WTC11 (cell line): Measurements from ENCODE around the gene TNFSF4. TPM values are rescaled to one million over a fixed set of nuclear protein-coding genes. Genes with fewer than 3 reads are reported as not detected.

Experiments used
- ATAC-seq: fragments of 200-7000 bp; cut with Tn5 transposase; 2 replicates; pipeline ENCODE4 v1.10.0; 2021; ENCODE audit warnings: mild to moderate bottlenecking, moderate library complexity
- CTCF ChIA-PET: fragments of 300-600 bp; sonication (Branson Sonifier 250); formaldehyde crosslinking; loops from one replicate; lab custom pipeline; 2021; ENCODE audit warnings: antibody characterized with exemption; lab: Charles Lee
- POLR2A ChIA-PET: fragments of 350-600 bp; sonication (Branson Sonifier 250); formaldehyde crosslinking; loops from one replicate; lab custom pipeline; 2021; ENCODE audit warnings: antibody characterized with exemption; lab: Charles Lee
- DNase-seq: peaks from one replicate; pipeline ENCODE4 v3.0.0; 2021; ENCODE audit warnings: low spot score
- H3K27ac Mint-ChIP-seq: 2 replicates; pipeline ENCODE4 v1.8.0; 2021; ENCODE audit warnings: mixed read lengths
- H3K27me3 Mint-ChIP-seq: 2 replicates; pipeline ENCODE4 v1.8.0; 2021; ENCODE audit warnings: low read depth, mild to moderate bottlenecking, moderate library complexity, mixed read lengths
- H3K36me3 Mint-ChIP-seq: 2 replicates; pipeline ENCODE4 v1.8.0; 2021; ENCODE audit warnings: mixed read lengths
- H3K4me1 Mint-ChIP-seq: 2 replicates; pipeline ENCODE4 v1.8.0; 2022; ENCODE audit warnings: mixed read lengths
- H3K4me3 Mint-ChIP-seq: 2 replicates; pipeline ENCODE4 v1.8.0; 2021; ENCODE audit warnings: mild to moderate bottlenecking, moderate library complexity, mixed read lengths
- H3K9me3 Mint-ChIP-seq: 2 replicates; pipeline ENCODE4 v1.8.0; 2021; ENCODE audit warnings: mixed read lengths
- ETV6 ChIP-seq: sonication (generic); formaldehyde crosslinking; IDR thresholded peaks from 2 replicates; pipeline ENCODE4 v1.8.1; 2022; ENCODE audit warnings: mild to moderate bottlenecking, missing genetic modification reagents
- FOXK1 ChIP-seq: sonication (generic); formaldehyde crosslinking; IDR thresholded peaks from 2 replicates; pipeline ENCODE4 v1.8.0; 2022; ENCODE audit warnings: mild to moderate bottlenecking, moderate library complexity, missing genetic modification reagents
- FOXP1 ChIP-seq: sonication (generic); formaldehyde crosslinking; IDR thresholded peaks from 2 replicates; pipeline ENCODE4 v1.8.0; 2022; ENCODE audit warnings: missing genetic modification reagents, mild to moderate bottlenecking, moderate library complexity, borderline replicate concordance
- GABPB1 ChIP-seq: sonication (generic); formaldehyde crosslinking; IDR thresholded peaks from 2 replicates; pipeline ENCODE4 v1.8.1; 2023; ENCODE audit warnings: mild to moderate bottlenecking, missing genetic modification reagents
- GRHL2 ChIP-seq: fragments of 250-450 bp; sonication (Bioruptor Pico); IDR thresholded peaks from 2 replicates; pipeline ENCODE4 v1.8.0; 2022; ENCODE audit warnings: mild to moderate bottlenecking, moderate library complexity; ENCODE audit not compliant: insufficient replicate concordance, severe bottlenecking
- HMGA2 ChIP-seq: fragments of 250-450 bp; sonication (Bioruptor Pico); IDR thresholded peaks from 2 replicates; pipeline ENCODE4 v1.4.0; 2021; ENCODE audit warnings: mild to moderate bottlenecking, moderate library complexity
- JAZF1 ChIP-seq: fragments of 250-450 bp; sonication (Bioruptor Pico); IDR thresholded peaks from 2 replicates; pipeline ENCODE4 v1.9.0; 2021; ENCODE audit warnings: moderate library complexity, mild to moderate bottlenecking, inconsistent platforms
- MAX ChIP-seq: sonication (generic); formaldehyde crosslinking; IDR thresholded peaks from 2 replicates; pipeline ENCODE4 v1.8.0; 2022; ENCODE audit warnings: mild to moderate bottlenecking, missing genetic modification reagents
- MYBL2 ChIP-seq: sonication (generic); formaldehyde crosslinking; IDR thresholded peaks from 2 replicates; pipeline ENCODE4 v1.8.1; 2023; ENCODE audit warnings: mild to moderate bottlenecking, moderate library complexity, missing genetic modification reagents
- NR1H2 ChIP-seq: sonication (generic); formaldehyde crosslinking; IDR thresholded peaks from 2 replicates; pipeline ENCODE4 v1.9.0; 2021; ENCODE audit warnings: mild to moderate bottlenecking, moderate library complexity, missing genetic modification reagents
- PRRX2 ChIP-seq: fragments of 250-450 bp; sonication (Bioruptor Pico); IDR thresholded peaks from 2 replicates; pipeline ENCODE4 v1.8.0; 2021; ENCODE audit warnings: mild to moderate bottlenecking
- RELA ChIP-seq: sonication (generic); formaldehyde crosslinking; IDR thresholded peaks from 2 replicates; pipeline ENCODE4 v1.8.1; 2022; ENCODE audit warnings: missing genetic modification reagents, mild to moderate bottlenecking, borderline replicate concordance
- SMAD4 ChIP-seq: sonication (generic); formaldehyde crosslinking; IDR thresholded peaks from 2 replicates; pipeline ENCODE4 v1.8.0; 2022; ENCODE audit warnings: mild to moderate bottlenecking, missing genetic modification reagents
- TCF7 ChIP-seq: sonication (generic); formaldehyde crosslinking; IDR thresholded peaks from 2 replicates; pipeline ENCODE4 v1.8.0; 2022; ENCODE audit warnings: mild to moderate bottlenecking, low read depth, missing genetic modification reagents, moderate library complexity
- ZBTB21 ChIP-seq: sonication (generic); formaldehyde crosslinking; IDR thresholded peaks from 2 replicates; pipeline ENCODE4 v1.8.1; 2023; ENCODE audit warnings: mild to moderate bottlenecking, missing genetic modification reagents, borderline replicate concordance
- ZBTB43 ChIP-seq: sonication (generic); formaldehyde crosslinking; IDR thresholded peaks from 2 replicates; pipeline ENCODE4 v1.8.1; 2023; ENCODE audit warnings: mild to moderate bottlenecking, missing genetic modification reagents
- ZNF232 ChIP-seq: sonication (generic); formaldehyde crosslinking; IDR thresholded peaks from 2 replicates; pipeline ENCODE4 v1.8.0; 2022; ENCODE audit warnings: mild to moderate bottlenecking, missing genetic modification reagents
- ZNF396 ChIP-seq: fragments of 250-450 bp; sonication (Bioruptor Pico); IDR thresholded peaks from 2 replicates; pipeline ENCODE4 v1.8.0; 2021; ENCODE audit warnings: mild to moderate bottlenecking, moderate library complexity, borderline replicate concordance
- ZNF416 ChIP-seq: fragments of 250-450 bp; sonication (Bioruptor Pico); IDR thresholded peaks from 2 replicates; pipeline ENCODE4 v1.9.0; 2021; ENCODE audit warnings: mild to moderate bottlenecking, inconsistent platforms
- ZNF423 ChIP-seq: fragments of 250-450 bp; sonication (Bioruptor Pico); IDR thresholded peaks from 2 replicates; pipeline ENCODE4 v2.1.2; 2022; ENCODE audit warnings: mild to moderate bottlenecking, moderate library complexity
- ZNF532 ChIP-seq: fragments of 250-450 bp; sonication (Bioruptor Pico); IDR thresholded peaks from 2 replicates; pipeline ENCODE4 v1.9.0; 2021; ENCODE audit warnings: mild to moderate bottlenecking, borderline replicate concordance
- total RNA-seq: library from RNA; stranded (reverse); gene quantifications from 3 replicates; pipeline ENCODE4 v1.2.3, GENCODE V29; 2021
- TF ChIP-seq, protein P1 (sequence below): sonication (generic); formaldehyde crosslinking; IDR thresholded peaks from 2 replicates; pipeline ENCODE4 v1.8.0; 2023; ENCODE audit warnings: mild to moderate bottlenecking, missing genetic modification reagents
- TF ChIP-seq, protein P2 (sequence below): sonication (generic); formaldehyde crosslinking; IDR thresholded peaks from 2 replicates; pipeline ENCODE4 v1.8.1; 2022; ENCODE audit warnings: low read depth, mild to moderate bottlenecking, moderate library complexity, missing genetic modification reagents, borderline replicate concordance
- TF ChIP-seq, protein P3 (sequence below): fragments of 250-450 bp; sonication (Bioruptor Pico); IDR thresholded peaks from 2 replicates; pipeline ENCODE4 v1.9.0; 2021; ENCODE audit warnings: moderate library complexity, mild to moderate bottlenecking, inconsistent platforms, borderline replicate concordance

Gene TNFSF4
- total RNA-seq, 1 experiment from 2014 or later: 0.81 TPM

GRCh38 chr1:173245892-173246291 is 38.8 kb upstream of the TNFSF4 start (continued):
- TF ChIP-seq NR1H2 (CRISPR knock-in tag) (no peak), ETV6 (CRISPR knock-in tag) (no peak), GRHL2 (CRISPR knock-in tag) (no peak)
- TF ChIP-seq, all 79 proteins: peak for 0

GRCh38 chr1:173243300-173243699 is 36.2 kb upstream of the TNFSF4 start:
- ATAC-seq (no peak), DNase-seq (no peak)
- no peak overlapping the region for H3K27ac Mint-ChIP-seq
- TF ChIP-seq ZNF396 (CRISPR knock-in tag) (no peak), ZNF423 (CRISPR knock-in tag) (no peak), MYBL2 (no peak), JAZF1 (CRISPR knock-in tag) (no peak), TCF7 (no peak), HMGA2 (CRISPR knock-in tag) (no peak), ZNF232 (CRISPR knock-in tag) (no peak), SMAD4 (CRISPR knock-in tag) (no peak), PRRX2 (CRISPR knock-in tag) (no peak), RELA (CRISPR knock-in tag) (no peak), ZBTB43 (no peak)
- peaks cover 29% of the 10 kb centered on the region for H3K9me3 Mint-ChIP-seq
- peaks cover 5% of the 10 kb centered on the region; the same call in 1 of the 2 replicates for H3K36me3 Mint-ChIP-seq
- H3K4me1 Mint-ChIP-seq: no peaks in the 10 kb centered on the region
- CTCF ChIA-PET: no interaction called here
- peaks cover 2% of the 10 kb centered on the region; the same call in 1 of the 2 replicates for H3K27me3 Mint-ChIP-seq
- POLR2A ChIA-PET: no interaction called here
- H3K4me3 Mint-ChIP-seq: no peak overlapping the region

GRCh38 chr1:173241528-173242347 is 34.6 kb upstream of the TNFSF4 start:
- Mint-ChIP-seq H3K27ac (no peak overlapping the region), H3K27me3 (peaks cover 2% of the 10 kb centered on the region; the same call in 1 of the 2 replicates), H3K36me3 (peaks cover 5% of the 10 kb centered on the region; the same call in 1 of the 2 replicates), H3K4me1 (peaks cover 6% of the 10 kb centered on the region), H3K9me3 (peaks cover 29% of the 10 kb centered on the region), H3K4me3 (no peak overlapping the region)
- DNase-seq: no peak
- no peak for ATAC-seq
- ChIA-PET CTCF (no interaction called here), POLR2A (no interaction called here)
- TF ChIP-seq, protein P1, sequence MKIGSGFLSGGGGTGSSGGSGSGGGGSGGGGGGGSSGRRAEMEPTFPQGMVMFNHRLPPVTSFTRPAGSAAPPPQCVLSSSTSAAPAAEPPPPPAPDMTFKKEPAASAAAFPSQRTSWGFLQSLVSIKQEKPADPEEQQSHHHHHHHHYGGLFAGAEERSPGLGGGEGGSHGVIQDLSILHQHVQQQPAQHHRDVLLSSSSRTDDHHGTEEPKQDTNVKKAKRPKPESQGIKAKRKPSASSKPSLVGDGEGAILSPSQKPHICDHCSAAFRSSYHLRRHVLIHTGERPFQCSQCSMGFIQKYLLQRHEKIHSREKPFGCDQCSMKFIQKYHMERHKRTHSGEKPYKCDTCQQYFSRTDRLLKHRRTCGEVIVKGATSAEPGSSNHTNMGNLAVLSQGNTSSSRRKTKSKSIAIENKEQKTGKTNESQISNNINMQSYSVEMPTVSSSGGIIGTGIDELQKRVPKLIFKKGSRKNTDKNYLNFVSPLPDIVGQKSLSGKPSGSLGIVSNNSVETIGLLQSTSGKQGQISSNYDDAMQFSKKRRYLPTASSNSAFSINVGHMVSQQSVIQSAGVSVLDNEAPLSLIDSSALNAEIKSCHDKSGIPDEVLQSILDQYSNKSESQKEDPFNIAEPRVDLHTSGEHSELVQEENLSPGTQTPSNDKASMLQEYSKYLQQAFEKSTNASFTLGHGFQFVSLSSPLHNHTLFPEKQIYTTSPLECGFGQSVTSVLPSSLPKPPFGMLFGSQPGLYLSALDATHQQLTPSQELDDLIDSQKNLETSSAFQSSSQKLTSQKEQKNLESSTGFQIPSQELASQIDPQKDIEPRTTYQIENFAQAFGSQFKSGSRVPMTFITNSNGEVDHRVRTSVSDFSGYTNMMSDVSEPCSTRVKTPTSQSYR (CRISPR knock-in tag): no peak
- TF ChIP-seq MAX (CRISPR knock-in tag): no peak
- no peak for TF ChIP-seq ZNF532 (CRISPR knock-in tag)
- no peak for TF ChIP-seq GABPB1 (CRISPR knock-in tag)
- TF ChIP-seq ZNF416 (CRISPR knock-in tag): no peak
- TF ChIP-seq, protein P2, sequence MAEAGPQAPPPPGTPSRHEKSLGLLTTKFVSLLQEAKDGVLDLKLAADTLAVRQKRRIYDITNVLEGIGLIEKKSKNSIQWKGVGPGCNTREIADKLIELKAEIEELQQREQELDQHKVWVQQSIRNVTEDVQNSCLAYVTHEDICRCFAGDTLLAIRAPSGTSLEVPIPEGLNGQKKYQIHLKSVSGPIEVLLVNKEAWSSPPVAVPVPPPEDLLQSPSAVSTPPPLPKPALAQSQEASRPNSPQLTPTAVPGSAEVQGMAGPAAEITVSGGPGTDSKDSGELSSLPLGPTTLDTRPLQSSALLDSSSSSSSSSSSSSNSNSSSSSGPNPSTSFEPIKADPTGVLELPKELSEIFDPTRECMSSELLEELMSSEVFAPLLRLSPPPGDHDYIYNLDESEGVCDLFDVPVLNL (CRISPR knock-in tag): no peak
- TF ChIP-seq FOXK1 (CRISPR knock-in tag): no peak
- no peak for TF ChIP-seq ZBTB21 (CRISPR knock-in tag)
- no peak for TF ChIP-seq MYBL2
- TF ChIP-seq, protein P3, sequence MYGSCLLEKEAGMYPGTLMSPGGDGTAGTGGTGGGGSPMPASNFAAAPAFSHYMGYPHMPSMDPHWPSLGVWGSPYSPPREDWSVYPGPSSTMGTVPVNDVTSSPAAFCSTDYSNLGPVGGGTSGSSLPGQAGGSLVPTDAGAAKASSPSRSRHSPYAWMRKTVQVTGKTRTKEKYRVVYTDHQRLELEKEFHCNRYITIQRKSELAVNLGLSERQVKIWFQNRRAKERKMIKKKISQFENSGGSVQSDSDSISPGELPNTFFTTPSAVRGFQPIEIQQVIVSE: no peak
- TF ChIP-seq FOXP1: no peak
